Measurements from ENCODE around the gene IRF9.

- TF ChIP-seq SUZ12 (IDR thresholded peaks at IDR 0.05): no peak
- TF ChIP-seq FOXK2 (IDR thresholded peaks at IDR 0.05): no peak
- TF ChIP-seq BHLHE40 (IDR thresholded peaks at IDR 0.05; ENCODE audit: borderline replicate concordance): no peak
- no peak for TF ChIP-seq ARNT (IDR thresholded peaks at IDR 0.05)
- TF ChIP-seq SP1 (IDR thresholded peaks at IDR 0.05): no peak
- TF ChIP-seq TARDBP (IDR thresholded peaks at IDR 0.05): no peak
- no peak for TF ChIP-seq CTBP1 (IDR thresholded peaks at IDR 0.05; ENCODE audit: borderline replicate concordance)
These were observed 34.1 kb upstream of the IRF9 start for GRCh38 chr14:24126939-24127338.
